Stimulated activated CD8-positive, alpha-beta memory T cell treated with anti-CD3 and anti-CD28 coated beads, Interleukin-15, amount 100 ng/mL, for 24 hours (primary cell): ENCODE results near the gene PAPPA.

Source experiments
- DNase-seq: peaks from one replicate; pipeline ENCODE4 v3.0.0-alpha.2; 2020; ENCODE audit warnings: low read depth

The PAPPA gene

DNA sequence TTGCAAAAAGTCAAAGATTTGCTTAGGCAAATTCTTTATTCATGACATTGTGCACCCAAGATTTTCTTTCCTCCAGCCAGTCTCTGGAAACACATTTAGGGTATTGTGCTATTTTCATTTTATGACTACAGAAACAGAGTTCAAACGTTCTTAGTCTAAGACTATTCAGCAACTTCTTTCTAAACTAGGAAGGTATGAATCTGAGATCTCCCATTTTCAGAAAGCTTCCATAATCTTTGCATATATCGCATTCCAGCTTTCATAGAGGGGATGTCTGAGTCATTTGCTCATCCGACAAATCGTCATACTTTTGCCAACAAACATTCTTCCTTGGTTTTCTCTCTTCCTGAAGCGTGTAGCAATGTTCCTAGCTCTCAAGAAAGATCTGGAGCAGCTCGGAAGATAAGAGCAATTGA is 1.6 kb upstream of the PAPPA start:
- DNase-seq: no peak

DNA sequence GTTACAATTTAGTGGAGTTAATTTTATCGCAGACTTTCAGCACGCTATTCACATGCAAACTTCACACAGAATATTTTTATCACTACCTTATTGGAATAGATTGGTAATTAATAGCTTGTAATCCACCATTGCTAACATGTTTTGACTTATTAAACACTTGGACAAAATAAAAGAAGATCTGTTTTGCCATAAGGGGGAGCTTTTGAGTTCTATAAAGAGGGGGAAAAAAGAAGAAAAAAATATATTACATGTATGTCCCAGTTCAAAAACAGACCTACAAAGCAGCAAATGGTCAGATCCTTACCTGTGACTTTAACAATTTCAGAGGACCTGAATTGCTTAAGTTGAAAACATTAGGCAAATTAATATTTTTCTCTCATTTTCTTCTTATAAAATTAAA is 1.2 kb upstream of the PAPPA start:
- DNase-seq: no peak

DNA sequence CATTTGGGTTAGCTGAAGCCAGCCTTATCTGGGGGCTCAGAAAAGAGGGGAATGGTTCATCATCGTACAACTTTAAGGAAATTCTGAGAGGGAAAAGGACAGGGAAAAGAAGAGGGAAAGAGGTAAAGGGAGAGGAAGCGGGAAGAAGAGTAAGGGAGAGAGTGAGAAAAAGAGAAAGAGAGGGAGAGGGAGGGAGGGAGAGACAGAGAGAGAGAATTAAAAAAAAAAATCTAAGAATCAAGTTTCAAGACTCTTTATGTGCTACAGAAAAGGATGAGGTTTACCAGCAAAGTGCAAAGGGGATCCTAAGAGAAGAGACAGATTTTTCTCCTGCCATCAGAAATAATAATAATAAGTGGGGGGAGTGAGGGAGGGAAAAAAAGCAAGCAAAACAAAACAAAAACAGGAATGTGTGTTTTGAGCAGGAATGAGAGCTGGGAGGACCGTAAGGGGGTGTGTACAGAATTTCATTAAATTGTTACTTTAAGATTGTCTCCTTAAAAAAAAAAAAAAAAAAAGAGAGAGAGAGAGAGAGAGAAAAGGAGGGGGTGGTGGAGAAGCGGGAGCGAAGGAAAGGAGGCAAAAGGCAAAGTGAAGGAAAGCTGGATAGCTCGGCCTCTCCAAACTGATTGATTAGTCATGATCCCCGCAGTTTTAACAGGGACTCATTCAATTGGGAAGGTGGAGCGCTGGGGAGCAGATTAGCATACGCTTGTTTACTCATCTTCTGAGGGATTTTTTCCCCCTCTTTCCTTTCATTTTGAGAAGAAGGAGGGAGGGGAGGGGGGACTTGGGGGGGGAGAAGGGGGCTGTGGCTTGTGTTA is 438 bp upstream of the PAPPA start:
- DNase-seq: no peak

DNA sequence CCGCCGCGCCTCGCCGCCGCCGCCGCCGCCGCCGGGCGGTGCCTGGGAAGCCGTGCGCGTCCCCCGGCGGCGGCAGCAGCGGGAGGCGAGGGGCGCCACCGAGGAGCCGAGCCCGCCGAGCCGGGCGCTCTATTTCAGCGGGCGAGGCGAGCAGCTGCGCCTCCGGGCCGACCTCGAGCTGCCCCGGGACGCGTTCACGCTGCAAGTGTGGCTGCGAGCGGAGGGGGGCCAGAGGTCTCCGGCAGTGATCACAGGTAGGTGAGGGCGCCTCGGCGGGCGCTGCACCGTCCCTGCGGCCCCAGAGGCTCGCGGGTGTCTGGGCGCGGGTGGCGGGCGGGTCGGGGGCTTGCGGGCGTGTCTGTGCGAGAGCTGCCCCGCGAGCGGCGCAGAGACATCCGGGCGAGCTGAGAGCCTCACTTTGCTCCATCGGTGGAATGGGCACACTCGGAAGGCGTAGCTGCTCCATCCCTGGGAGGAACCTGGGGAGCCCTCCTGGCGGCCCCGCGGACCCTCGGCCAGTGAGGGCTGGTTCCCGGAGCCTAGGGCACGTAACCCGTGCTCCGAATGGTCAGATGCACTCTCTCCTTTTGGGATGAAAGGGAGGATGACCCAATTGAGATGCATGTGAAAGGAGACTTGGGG is 864 bp downstream of the PAPPA start:
- DNase-seq: no peak

DNA sequence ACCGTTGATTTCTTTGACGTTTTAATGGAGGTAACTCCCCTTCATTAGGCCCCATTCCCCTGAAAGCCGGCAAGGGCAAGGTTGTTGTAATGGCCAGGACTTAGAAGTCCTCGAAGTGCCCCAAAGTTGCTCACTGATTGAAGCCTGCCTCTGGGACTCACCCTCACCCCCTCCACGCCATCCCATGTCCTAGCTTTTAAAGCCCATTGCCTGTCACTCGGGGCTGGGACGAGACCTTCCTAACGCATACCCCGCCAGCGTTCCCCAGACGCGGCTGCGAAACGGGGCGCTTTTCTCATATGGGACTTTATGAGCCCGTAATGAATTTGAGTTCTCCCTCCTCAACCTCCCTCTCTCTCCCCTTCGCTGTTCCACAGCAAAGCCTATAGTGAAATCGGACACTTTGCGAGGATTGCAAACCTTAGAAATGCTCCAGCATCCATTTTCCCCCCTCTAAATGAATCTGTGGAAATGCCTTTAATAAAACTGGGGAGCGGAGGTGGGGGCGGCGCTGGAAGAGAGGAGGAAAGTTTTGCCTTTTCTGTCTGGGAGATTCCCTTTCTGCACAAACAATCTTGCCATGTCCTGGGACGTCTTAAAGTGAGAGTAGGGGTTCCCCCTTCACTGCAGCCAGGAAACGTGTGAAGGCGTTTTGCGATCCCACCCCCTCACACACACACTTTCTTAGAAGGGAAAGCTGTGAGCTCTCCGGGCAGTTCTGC is 1.5 kb downstream of the PAPPA start:
- DNase-seq: no peak

DNA sequence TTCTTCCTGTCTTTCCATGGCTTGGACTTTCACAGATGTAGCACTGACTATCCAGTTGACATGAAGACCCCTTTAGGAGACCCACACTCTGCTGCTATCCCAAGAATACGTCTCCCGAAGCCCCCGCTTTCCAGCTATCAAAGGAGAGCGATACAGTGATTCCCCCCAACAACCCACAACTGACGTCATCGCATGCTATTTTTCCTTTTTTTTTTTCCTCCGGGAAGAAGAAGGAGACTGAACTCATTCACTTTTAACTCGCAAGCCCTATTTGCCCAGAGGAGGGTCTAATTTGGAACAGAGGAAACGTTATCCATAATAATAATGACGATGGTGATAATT is 2.1 kb downstream of the PAPPA start:
- DNase-seq: no peak

DNA sequence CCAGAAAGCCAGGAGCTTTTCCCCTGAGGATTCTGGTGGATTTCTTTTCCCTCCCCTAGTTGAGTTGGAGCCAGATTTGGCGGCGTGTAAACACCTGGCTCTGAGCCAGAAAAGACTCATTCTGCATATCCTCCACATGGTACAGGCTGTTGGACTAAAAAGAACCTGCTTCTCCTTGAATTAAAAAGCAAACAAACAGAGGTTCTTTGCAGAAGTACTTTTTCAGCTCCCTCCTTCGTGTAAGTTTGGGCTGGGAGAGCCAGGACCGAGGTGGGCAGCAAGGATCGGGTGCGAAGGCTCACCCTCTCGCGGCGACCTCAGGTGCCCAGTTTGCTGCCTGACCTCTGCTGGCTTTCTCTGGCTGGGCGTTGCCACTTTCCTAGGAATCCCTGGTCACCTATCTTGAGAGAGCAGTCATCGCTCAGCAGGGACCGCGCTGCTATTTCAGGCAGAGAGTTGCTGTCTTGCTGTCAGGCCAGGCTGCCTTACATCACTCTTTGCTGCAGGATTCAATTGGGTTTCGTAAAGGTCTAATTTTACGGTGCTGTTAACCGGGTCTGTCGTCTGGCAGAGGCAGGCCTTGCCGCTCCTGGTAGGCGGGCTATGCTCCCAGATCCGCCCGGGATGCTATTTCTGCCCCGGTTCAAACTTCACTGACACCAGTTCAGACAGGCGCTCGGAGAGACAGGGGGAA is 3.2 kb downstream of the PAPPA start:
- no peak for DNase-seq

DNA sequence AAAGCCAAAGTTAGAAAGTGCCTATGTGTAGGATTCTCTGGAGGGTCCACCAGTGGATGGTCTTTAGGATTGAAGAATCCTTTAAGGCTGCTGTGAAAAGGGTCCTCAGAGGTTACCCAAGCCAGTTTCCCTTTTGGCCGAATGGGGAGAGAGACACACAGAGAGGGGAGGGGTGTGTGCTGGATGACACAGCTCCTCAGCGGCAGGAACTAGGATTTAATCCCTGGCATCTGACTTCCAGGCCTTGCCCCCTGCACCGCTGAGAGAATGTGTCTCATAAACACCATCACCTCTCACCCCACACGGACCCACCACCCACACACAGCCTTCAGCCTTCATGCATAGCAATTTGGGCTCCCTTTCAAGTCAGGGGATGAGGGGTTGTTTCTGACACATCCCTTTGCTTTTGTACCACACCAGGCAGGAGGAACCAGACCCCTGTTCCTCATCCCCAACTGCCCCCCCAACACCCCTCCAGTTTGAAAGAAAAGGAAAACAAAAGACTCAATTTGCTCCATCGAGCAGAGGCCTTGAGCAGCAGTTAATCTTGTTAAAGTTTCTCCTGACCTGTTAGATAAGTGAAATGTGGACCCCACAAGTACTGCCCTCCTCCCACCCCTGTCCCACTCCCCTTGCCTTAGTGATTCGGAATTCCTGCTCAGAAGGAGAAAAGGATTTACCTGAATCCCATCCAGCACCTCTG is 4.0 kb downstream of the PAPPA start:
- DNase-seq: no peak

DNA sequence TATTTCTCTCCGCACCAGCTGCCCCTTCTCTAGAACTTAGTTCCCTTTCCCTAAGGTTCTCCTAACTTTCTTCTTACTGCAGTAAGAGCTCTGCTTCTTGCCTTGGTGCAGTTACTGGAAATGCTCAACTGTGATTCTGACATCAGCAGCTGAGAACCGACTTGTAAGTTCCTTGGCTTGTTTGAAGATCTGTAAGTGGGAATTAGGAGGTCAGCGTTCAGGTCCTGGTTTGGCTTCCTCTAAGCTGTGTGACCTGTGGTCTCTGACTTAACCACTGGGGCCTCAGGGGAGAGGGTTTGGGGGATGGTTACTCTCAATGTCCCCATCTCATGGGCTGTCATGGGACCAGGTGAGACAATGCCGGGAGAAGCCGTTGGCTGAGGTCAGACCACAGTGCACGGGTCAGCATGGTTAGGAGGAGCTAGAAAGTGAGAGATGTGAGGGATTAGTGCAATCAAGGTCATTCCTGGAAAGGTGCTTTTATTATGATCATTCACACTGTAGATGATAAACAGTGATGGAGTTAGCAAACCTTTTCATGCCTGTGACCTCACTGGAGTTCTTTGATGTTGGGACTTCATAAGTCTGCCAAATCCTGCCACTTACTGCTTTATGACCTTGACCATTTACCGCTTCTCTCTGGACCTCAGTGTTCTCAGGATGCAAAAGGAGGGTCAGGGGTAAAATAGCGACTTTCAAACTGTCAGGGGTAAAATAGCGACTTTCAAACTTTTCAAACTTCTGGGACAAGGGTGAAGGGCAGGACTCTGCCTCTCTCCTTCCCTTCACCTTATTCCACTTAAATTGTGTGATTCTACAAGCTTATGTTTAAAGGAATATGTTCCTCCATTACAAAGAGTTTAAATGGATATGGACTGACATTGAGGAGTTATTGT is 7.3 kb downstream of the PAPPA start:
- DNase-seq: no peak

DNA sequence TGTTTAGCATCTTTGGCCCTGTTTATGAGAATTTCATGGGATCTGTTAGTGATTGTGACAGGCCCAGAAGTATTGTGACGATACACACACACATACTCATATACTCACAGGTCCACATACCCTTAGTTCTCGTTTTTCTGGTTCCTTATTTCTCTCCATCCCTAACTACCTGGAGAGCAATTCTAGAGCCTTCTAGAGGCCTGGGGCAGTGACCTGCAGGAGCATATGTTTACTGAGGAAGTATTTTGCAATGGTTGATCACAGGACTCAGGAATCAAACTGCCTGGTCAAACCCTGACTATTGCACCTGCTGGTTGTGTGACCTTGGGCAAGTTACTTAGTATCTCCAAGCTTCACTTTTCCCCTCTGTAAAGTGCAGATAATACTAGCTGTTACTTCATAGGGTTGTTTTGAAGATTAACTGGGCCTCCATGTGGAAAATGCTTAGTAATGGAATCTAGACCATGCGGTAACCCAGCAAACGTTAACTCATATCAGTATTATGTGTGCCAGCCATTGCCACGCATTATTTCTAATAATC is 8.7 kb downstream of the PAPPA start:
- no peak for DNase-seq

DNA sequence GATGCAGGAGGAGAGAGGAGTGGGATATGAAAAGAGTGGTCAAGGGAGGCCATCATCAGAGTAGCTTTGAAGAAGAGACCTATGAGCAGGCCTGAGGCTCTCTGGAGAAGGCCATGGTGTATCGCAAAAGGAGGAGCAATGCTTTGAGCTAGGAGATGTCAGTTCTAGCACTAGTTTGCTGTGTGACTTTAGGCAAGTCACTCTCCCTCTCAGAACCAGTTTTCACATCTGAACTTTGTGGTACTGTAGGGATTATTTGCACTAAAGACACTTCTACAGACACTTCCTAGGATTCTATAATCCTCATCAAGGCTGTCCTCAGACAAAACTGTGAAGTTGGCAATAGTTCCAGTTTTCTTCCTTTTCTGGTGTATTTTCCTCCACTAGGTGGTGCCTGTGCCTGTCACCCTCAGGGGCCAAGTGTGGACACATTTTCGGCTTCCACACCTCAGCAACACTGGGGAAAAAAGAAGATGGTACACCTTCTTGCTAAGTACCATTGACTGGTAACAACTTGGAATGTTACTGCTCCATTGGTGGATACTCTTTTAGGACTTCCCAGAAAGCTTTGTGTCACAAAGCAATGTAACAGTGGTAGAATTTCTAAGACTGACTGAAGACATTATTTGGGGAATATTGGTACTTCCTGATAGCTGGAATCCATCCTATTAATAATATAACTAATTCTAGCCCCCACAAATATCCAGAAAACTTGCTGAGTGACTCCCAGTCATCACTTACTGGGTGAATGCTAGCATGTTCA is 9.9 kb downstream of the PAPPA start:
- no peak for DNase-seq

DNA sequence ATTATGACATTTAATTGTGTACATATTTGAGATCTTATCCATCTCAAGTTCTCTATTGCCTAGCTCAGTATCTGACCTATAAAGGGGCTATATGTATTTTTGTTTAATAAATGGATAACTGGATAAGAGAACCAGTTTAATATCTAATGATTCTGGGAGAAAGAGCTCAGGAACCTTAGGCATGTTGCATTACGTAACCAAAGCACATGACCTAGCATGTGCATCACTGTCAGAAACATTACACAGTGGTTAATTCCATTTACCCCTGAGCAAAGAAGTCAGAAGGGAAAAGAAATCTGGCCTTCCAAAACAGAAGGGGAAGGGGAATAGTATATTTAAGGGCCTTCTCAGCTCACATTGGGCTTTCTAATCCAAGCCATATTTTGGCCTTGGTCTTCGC is 12.3 kb downstream of the PAPPA start:
- DNase-seq: no peak

DNA sequence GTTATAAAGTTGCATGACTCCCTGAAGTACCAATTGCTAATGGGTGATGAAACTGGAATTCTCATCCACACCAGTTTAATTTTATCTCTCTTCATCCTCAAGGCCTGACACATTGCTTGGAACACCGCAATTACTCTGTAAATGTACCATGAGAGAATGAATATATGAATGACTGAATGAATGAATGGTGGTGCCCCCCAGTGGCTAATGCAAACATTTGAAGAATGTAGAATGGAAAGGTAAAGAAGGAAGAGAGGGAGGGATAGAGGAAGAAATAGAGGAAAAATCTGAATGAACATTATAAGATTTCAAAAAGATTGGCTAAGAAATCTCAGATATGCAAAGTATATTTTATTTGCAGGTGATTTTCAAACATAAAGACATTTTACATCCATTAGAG is 13.1 kb downstream of the PAPPA start:
- DNase-seq: no peak

DNA sequence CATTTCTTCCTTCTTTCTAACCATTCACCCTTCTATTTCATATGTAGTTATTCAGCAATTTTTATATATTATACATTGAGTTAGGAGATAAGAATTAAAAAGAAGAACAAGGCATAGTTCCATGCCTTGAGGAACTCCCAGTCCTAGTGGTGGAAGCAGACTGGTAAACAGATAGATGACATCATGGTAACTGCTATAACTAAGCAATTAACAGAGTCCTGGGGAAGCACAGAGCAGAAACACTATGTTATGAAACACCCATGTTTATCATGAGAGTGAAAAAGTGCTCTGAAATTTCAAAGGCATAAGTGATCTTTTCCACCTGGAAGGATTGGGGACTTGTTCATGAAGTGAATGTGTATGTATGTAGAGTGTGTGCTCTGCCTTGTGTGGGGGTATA is 14.6 kb downstream of the PAPPA start:
- DNase-seq: no peak

DNA sequence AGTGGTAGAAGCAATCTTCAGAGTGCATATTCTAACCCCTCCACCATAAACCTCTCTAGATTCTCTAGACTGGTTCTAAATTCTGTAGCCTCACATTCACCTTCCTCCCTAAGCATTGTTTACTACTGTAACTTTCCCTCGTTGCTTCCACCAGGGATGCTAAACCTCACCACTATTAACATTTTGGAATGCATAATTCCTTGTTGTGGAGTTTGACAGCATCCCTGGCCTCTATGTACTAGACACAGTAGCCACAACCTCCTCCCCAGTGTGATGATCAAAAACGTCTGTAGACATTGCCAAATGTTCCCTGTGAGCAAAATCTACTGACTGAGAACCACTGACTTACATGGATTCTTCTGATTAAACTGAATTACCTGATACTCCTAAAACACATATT is 18.6 kb downstream of the PAPPA start:
- DNase-seq: no peak

DNA sequence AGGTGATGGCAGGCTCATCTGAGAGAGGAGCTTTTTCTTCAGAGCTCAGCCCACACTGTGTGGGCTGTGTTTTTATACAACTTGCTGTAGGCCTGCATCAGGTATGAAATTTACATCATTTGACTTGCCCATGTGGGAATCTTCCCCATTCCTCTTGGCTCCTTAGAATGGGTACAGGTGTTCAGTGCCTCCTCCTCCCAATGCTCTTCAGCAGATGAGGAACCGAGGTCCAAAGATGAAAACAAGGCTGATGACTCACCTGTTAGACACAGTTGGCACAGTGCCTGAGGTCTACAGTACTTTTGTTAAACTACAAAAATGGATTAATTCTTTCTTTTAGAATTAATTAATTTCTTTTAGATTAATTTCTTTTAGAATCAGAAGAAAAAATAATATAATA is 20.8 kb downstream of the PAPPA start:
- DNase-seq: no peak

DNA sequence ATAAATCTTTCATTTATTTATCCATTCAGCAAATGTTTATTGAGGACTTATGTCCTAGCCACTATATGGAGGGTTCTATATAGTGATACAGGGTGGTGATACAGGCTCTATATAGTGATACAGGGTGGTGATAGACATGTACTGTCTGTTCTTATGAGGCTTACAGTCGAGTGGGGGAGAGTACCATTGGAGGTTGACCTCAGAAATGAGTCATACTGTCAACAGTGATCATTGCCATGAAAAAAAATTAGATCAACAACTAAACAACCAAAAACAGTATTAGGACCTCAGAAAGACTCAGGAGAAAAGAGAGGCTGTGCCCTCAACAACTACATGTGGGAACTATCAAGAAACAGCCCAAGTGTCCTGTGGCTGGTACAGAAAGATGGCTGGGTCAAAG is 22.0 kb downstream of the PAPPA start:
- no peak for DNase-seq

DNA sequence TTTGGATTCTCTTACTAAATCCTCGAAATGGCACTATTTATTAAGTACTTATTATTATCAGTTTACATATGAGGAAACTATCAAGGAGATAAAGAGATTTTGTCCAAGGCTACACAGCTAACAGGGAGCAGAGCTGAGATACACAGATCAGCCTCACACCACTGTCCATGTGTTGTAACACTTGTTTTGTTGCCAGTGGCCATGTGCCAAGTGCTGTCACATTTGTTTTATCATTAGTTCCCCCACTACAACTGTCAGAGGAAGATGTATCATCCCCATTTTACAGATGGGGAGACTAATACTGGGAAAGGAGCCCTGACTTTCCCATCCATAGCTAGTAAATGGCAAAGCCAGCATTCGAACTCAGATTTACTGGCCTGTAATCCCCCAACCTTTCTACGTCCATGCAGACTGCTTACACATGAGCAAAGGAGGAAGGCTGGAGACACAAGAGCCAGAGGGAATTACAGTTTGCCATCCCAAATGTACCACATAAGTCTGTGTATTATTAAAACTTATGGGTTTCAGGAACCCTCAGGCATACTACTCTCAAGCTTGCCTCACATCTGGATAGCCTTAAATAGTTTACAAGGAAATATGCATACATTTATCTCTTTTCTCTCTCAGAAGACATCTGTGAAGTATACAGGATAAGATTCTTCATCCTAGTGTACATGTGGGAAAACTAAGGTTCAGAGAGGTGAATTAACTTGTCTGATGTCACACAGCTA is 25.1 kb downstream of the PAPPA start:
- DNase-seq: no peak

DNA sequence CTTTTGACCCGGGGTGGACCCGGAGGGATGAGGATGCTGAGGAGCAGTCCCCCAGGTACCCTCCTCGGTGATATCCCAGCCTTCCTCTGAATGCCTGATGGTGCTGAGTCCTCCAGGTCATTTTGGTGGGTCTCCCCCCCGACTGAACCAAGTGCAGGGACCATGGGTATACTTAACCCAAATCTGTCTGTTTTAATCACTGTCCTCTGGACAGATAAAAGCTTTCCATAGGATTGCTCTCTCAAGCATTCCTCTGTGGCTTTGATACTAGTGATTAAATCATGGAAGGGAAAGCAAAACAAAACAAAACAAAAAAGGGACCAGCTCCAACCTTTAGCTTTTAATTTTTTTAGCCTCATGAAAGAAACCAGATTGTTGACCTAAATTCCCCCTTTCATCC is 26.0 kb downstream of the PAPPA start:
- DNase-seq: no peak
